NCI-H2107 treated with DMSO at 0.1 percent for 48 hours (cell line): ENCODE measurements around the gene ZNF625.
"Not testable (repeated sequence)": the region's sequence is repeated elsewhere in the genome, so short reads cannot be mapped to it uniquely, and the experiment has no call there.

ENCODE experiments used
- DNase-seq: peaks from one replicate; lab custom pipeline; 2025; ENCODE audit not compliant: unreplicated experiment; lab: John Stamatoyannopoulos, UW

Gene ZNF625

DNA sequence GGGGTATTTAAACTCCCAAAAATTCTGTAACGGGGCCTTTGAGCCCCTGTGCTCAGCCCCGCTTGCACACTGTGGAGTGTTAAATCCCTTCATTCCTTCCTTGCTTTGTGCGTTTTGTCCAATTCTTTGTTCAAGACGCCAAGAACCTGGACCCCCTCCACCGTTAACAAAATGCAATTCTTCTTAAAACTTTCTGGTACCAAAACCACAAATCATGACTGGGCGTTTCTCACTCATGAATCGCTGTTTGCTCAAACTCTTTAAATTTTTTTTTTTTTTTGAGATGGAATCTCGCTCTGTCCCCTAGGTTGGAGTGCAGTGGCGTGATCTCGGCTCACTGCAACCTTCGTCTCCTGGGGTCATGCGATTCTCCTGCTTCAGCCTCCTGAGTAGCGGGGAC, 17.3 kb downstream of the ZNF625 start:
- no peak for DNase-seq

DNA sequence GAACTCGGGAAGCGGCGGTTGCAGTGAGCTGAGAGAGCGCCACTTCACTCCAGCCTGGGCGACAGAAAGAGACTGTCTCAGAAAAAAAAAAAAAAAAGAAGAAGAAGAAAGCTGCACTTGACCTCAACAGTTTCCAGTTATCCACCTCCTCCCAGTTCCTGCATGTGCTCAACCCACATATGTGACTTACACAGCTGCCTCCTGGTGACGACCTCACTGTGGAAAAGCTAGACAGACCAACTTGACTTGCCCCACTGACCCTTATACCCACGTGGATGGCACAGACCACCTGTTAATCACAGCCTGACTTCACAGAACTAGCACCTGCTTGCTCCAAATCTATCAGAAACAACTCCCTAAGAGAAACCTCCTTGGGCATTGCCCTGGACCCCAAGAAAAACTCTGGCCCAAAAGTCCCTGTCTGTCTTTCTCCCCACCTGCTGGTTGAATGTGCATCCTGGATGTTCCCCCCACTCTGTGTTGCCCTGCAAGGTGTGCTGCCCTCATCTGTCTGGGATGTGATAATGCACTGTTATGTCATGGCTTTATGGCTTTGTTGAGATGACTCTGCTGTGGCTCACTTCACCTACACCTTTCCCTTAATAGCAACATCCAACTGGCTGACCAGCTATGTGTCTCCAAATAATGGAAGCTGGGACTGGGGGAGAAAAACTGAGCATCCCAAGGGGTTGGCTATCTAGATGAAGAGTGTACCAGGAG, 19.2 kb downstream of the ZNF625 start:
- no peak for DNase-seq

DNA sequence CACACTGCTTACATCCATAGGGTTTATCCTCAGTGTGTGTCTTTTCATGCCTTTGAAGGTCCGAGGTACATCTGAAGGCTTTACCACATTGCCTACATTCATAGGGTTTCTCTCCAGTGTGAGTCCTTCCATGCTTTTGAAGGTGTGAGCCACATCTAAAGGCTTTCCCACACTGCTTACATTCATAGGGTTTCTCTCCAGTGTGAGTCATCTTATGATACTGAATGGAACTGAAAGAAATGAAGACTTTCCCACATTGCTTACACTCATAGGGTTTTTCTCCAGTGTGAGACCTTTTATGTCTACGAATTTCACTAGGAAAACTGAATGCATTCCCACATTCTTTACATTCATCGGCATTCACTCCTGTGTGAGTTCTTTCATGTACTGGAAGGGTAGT, 23.5 kb downstream of the ZNF625 start:
- DNase-seq, result no peak

DNA sequence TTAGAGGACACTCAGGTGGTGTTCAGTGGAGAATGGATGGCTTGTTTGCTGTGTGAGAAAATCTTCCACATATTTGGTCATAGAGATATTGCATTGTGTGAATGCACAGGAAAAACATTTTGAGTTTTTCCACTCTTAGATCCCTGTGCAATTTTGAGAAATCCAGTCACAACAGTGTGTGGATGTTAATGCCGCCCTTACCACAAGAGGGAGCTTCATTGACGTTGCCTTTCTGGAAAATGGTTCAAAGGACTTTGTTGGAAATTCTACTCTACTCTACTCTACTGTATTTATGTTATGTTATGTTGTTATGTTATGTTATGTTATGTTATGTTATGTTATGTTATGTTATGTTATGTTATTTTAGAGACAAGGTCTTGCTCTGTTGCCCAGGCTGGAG, 29.8 kb downstream of the ZNF625 start:
- no peak for DNase-seq

DNA sequence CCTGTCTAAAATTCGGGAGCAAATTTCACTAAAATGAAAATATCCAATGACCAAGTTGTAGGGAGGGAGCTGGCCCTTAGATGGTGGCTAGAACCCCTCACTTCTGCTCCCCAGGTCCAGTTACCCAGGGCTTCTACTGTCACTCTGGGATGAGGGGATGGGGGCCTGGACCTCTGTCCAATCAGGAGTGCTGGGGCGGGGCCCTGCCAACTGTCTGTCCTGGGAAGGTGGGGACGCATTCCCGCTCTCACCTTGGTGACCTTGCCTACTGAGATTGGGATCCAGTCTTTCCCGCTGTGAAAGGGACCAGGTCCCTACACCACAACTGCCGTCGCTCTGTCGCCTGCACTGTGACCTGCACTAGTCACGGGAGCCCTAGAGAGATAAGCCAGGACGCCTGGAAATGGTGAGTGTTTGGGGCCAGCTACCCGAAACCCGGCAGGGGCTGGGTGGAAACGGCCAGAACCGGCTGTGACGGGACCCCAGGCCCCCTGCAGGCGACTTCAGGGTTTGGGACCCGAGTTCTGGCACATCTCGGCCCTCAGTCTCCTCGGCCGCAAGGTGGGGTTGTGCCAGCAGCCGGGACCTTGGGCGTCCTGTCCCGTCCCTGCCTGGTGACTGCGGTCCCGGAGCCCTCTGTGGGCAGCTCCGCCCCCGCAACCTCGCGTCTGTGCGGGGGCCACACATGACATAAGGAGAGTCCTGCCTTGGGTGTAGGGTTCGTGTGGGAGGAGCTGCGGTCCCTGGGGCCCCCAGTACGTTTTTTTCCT, 39.1 kb downstream of the ZNF625 start:
- no peak for DNase-seq

DNA sequence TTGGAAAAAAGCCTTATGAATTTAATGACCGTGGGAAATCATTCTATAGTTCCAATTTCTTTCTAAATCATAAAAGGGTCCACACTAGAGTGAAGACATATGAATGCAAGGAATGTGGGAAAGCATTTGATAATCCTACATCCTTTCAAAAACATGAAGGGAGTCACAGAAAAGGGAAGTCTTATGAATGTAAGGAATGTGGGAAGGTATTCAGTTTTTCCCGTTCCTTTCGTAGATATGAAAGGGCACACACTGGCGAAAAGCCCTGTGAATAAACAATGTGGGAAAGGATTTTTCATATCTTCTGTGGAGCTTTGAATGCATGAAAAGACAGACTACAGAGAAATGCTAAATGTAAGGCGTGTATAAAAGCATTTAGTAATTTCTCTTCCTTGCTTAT, 43.4 kb downstream of the ZNF625 start:
- DNase-seq, result no peak

DNA sequence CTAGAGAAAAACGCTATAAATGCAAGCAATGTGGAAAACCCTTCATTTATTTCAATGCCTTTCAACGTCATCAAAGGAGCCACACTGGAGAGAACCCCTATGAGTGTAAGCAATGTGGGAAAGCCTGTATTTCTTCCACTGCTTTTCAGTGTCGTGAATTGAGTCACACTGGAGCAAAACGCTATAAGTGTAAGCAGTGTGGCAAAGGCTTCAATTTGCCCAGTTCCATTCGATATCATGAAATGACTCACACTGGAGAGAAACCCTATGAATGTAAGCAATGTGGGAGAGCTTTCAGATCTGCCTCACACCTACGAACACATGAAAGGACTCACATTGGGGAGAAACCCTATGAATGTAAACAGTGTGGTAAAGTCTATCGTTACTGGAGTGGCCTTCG, 43.8 kb downstream of the ZNF625 start:
- no peak for DNase-seq

DNA sequence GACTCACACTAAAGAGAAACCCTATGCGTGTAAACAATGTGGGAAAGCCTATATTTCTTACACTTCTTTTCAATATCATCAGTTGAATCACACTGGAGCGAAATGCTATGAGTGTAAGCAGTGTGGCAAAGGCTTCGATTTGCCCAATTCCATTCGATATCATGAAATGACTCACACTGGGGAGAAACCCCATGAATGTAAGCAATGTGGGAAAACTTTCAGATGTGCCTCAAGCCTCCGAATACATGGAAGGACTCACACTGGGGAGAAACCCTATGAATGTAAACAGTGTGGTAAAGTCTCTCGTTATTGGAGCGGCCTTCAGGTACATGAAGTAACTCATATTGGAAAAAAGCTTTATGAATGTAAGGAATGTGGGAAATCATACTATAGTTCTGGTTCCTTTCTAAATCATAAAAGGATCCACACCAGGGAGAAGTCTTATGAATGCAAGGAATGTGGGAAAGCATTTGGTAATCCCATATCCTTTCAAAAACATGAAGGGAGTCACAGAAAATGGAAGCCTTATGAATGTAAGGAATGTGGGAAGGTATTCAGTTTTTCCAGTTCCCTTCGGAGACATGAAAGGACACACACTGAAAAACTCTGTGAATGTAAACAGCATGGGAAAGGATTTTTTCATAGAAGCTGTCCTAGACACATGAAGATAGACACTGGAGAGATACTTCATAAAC, 44.4 kb downstream of the ZNF625 start:
- DNase-seq, result no peak

DNA sequence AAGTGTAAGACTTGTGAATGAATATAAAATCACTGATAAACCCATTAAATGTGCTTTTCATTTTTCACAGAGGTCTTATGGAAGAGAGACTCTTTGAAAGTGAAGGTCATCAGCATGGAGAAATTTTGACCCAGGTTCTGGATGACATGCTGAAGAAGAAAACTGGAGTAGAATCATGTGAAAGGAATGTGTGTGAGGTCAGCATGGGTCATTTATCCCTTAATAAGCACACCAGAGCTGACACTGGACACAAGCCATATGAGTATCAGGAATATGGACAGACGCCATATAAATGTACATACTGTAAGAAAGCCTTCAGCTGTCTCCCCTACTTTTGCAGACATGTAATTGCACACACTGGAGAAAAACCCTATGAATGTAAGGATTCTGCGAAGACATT, 45.4 kb downstream of the ZNF625 start:
- no peak for DNase-seq

DNA sequence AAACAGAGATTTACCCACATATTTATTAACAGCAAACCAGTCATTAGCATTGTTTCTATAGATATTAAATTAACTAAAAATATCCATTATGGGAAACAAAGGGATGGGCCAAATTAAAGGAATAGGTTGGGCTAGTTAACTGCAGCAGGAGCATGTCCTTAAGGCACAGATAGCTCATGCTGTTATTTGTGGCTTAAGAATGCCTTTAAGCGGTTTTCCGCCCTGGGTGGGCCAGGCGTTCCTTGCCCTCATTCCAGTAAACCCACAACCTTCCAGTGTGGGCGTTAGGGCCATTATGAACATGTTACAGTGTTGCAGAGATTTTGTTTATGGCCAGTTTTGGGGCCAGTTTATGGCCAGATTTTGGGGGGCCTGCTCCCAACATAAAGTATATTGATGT, 52.6 kb downstream of the ZNF625 start:
- DNase-seq, result not testable (repeated sequence)

DNA sequence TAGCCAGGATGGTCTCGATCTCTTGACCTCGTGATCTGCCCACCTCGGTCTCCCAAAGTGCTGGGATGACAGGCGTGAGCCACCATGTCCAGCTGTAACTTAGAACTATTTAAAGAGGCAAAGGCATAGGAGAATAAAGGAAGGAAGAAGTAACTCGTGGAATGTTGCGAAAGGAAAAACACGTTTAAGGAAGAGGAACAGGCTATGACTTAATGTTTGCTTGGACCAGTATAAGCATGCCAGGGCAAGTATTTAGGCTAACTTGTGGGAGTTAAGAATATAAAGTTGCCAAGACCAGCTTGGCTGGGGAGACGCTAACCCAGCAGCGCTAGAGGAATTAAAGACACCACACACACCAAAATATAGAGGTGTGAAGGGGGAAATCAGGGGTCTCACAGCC, 58.5 kb downstream of the ZNF625 start:
- DNase-seq, result no peak

DNA sequence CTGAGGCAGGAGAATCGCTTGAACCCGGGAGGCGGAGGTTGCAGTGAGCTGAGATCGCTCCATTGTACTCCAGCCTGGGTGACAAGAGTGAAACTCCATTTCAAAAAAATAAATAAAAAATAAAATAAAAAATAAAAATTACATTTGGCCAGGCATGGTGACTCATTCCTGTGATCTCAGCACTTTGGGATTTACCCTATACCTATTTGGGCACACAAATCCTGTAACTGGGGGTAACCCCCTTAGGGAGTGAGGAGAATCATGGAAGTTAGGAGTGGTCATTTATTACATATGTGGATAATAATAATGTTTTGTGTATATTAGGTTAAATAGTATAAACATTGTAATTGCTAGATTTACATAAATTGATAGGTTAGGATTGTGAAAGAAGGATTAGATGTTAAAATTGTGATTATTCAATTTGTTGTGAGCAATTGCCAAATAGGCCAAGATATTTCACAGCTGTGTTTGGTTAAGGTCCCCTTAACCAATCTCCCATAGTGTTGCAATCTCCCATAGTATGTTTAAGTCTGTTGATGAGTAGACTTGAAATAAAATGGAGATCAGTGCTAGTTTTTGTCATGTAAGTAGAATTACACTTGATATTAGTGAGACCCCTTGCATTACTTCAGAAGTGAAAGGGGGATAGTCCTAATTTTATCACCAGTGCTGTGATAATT, 61.3 kb downstream of the ZNF625 start:
- no peak for DNase-seq
